SK-N-SH (cell line): ENCODE measurements around the gene H6PD. TPM values are rescaled to one million over a fixed set of nuclear protein-coding genes. Genes with fewer than 3 reads are reported as not detected.

Experiments
- CTCF ChIA-PET: fragments of 300-600, 350-600 bp; formaldehyde crosslinking; extraction: SDS; loops from one replicate; lab custom pipeline; 2021; lab: Yijun Ruan, JAX
- POLR2A ChIA-PET: fragments of 350-600 bp; sonication (Branson Sonifier 250); formaldehyde crosslinking; extraction: SDS; loops from one replicate; lab custom pipeline; 2020; ENCODE audit warnings: antibody characterized with exemption, inconsistent platforms; lab: Yijun Ruan, JAX
- DNase-seq: peaks from one replicate; pipeline ENCODE4 v3.0.0; 2012
- H2AFZ ChIP-seq: fragments of 200-600 bp; sonication (generic); 2 replicates; pipeline ENCODE4 v1.8.1; 2016; ENCODE audit warnings: antibody characterized with exemption, mild to moderate bottlenecking, low read depth
- H3F3A ChIP-seq: fragments of 200-600 bp; sonication (generic); replicated peaks from 2 replicates; pipeline ENCODE3; 2016; ENCODE audit warnings: antibody characterized with exemption, mild to moderate bottlenecking; ENCODE audit not compliant: insufficient read depth
- H3K27ac ChIP-seq, 2 experiments: fragments of 200-500 bp in 1 of 2; fragments of 200-600 bp in 1 of 2; sonication (Bioruptor generic) in 1 of 2; sonication (generic), shearing (Covaris generic) in 1 of 2; 2 replicates each; pipeline versions ENCODE4 v1.5.1 to v1.6.1; 2014 to 2016; ENCODE audit warnings: low read depth in 2 of 2, inconsistent platforms in 1 of 2, low read length in 1 of 2, mild to moderate bottlenecking in 1 of 2, mixed read lengths in 1 of 2
- H3K27me3 ChIP-seq: fragments of 200-600 bp; sonication (generic), shearing (Covaris generic); 2 replicates; pipeline ENCODE4 v1.6.1; 2016; ENCODE audit warnings: mixed run types; ENCODE audit not compliant: insufficient read depth
- H3K36me3 ChIP-seq, 2 experiments: fragments of 200-500 bp in 1 of 2; fragments of 200-600 bp in 1 of 2; sonication (Bioruptor generic) in 1 of 2; sonication (generic) in 1 of 2; replicated peaks in 1 of 2; 2 replicates each; pipeline versions ENCODE3 to v1.5.1; 2014 to 2016; ENCODE audit warnings: low read length in 1 of 2, mild to moderate bottlenecking in 1 of 2; ENCODE audit not compliant: insufficient read depth in 2 of 2, control insufficient read depth in 1 of 2
- H3K4me1 ChIP-seq, 2 experiments: fragments of 200-500 bp in 1 of 2; fragments of 200-600 bp in 1 of 2; sonication (Bioruptor generic) in 1 of 2; sonication (generic), shearing (Covaris generic) in 1 of 2; 2 replicates each; pipeline versions ENCODE4 v1.5.1 to v1.6.1; 2014 to 2016; ENCODE audit warnings: low read depth in 1 of 2, low read length in 1 of 2, mixed run types in 1 of 2; ENCODE audit not compliant: insufficient read depth in 2 of 2, control insufficient read depth in 1 of 2
- H3K4me2 ChIP-seq: fragments of 200-600 bp; sonication (generic), shearing (Covaris generic); 2 replicates; pipeline ENCODE4 v1.6.1; 2017; ENCODE audit warnings: mixed run types
- H3K4me3 ChIP-seq, 2 experiments: fragments of 200-500 bp in 1 of 2; fragments of 200-600 bp in 1 of 2; sonication (Bioruptor generic) in 1 of 2; sonication (generic), shearing (Covaris generic) in 1 of 2; 2 replicates each; pipeline versions ENCODE4 v1.5.1 to v1.8.1; 2014 to 2016; ENCODE audit warnings: low read depth in 2 of 2, inconsistent platforms in 1 of 2, low read length in 1 of 2, mild to moderate bottlenecking in 1 of 2, mixed read lengths in 1 of 2, moderate library complexity in 1 of 2
- H3K79me2 ChIP-seq: fragments of 200-600 bp; sonication (generic); 2 replicates; pipeline ENCODE4 v1.8.1; 2017; ENCODE audit warnings: mild to moderate bottlenecking; ENCODE audit not compliant: insufficient read depth
- H3K9ac ChIP-seq: fragments of 200-600 bp; sonication (generic); 2 replicates; pipeline ENCODE4 v1.6.1; 2017; ENCODE audit warnings: mixed run types
- H3K9me2 ChIP-seq: fragments of 200-600 bp; sonication (generic); 2 replicates; pipeline ENCODE4 v1.6.1; 2017; ENCODE audit warnings: mixed run types
- H3K9me3 ChIP-seq: fragments of 200-600 bp; sonication (generic); 2 replicates; pipeline ENCODE4 v1.6.1; 2017; ENCODE audit warnings: mixed run types, mild to moderate bottlenecking, moderate library complexity
- H4K20me1 ChIP-seq: fragments of 200-600 bp; sonication (generic); 2 replicates; pipeline ENCODE4 v1.6.1; 2017; ENCODE audit warnings: mild to moderate bottlenecking, mixed run types; ENCODE audit not compliant: insufficient read depth
- CHD2 ChIP-seq: fragments of 150-350 bp; IDR thresholded peaks from 2 replicates; pipeline ENCODE4 v1.6.1; 2018; ENCODE audit warnings: low read length; ENCODE audit not compliant: partially characterized antibody
- EP300 ChIP-seq, 2 experiments: IDR thresholded peaks; 2 replicates each; pipeline versions ENCODE4 v1.4.0 to v1.6.1; 2012; ENCODE audit warnings: borderline replicate concordance in 1 of 2, low read depth in 1 of 2, low read length in 1 of 2
- EZH2phosphoT487 ChIP-seq: fragments of 200-600 bp; sonication (generic); IDR thresholded peaks from 2 replicates; pipeline ENCODE4 v1.6.1; 2017; ENCODE audit warnings: low read depth, mixed run types, mild to moderate bottlenecking, antibody characterized with exemption, moderate library complexity, borderline replicate concordance
- FOSL2 ChIP-seq: IDR thresholded peaks from 2 replicates; pipeline ENCODE4 v1.4.0; 2012; ENCODE audit warnings: low read depth, mild to moderate bottlenecking, moderate library complexity, borderline replicate concordance
- FOXJ3 ChIP-seq: sonication (generic); formaldehyde crosslinking; IDR thresholded peaks from 2 replicates; pipeline ENCODE4 v1.5.1; 2020; ENCODE audit warnings: mild to moderate bottlenecking, missing genetic modification reagents
- FOXM1 ChIP-seq: IDR thresholded peaks from 2 replicates; pipeline ENCODE4 v1.4.0; 2012; ENCODE audit warnings: low read depth, mild to moderate bottlenecking
- GATA2 ChIP-seq: sonication (generic); formaldehyde crosslinking; IDR thresholded peaks from 2 replicates; pipeline ENCODE4 v1.5.0; 2020; ENCODE audit warnings: mild to moderate bottlenecking, missing genetic modification reagents
- MEF2A ChIP-seq: IDR thresholded peaks from 2 replicates; pipeline ENCODE4 v1.4.0; 2012; ENCODE audit warnings: low read depth, borderline replicate concordance
- PBX3 ChIP-seq: IDR thresholded peaks from 2 replicates; pipeline ENCODE4; 2012
- RAD21 ChIP-seq: IDR thresholded peaks from 2 replicates; pipeline ENCODE4 v1.6.1; 2012; ENCODE audit warnings: mild to moderate bottlenecking, low read length
- REST ChIP-seq: IDR thresholded peaks from 2 replicates; pipeline ENCODE4 v1.6.1; 2012; ENCODE audit warnings: mild to moderate bottlenecking, low read depth, low read length, moderate library complexity
- RXRA ChIP-seq: IDR thresholded peaks from 2 replicates; pipeline ENCODE4 v1.4.0; 2012; ENCODE audit warnings: low read depth, mild to moderate bottlenecking, borderline replicate concordance
- TCF12 ChIP-seq: IDR thresholded peaks from 2 replicates; pipeline ENCODE4 v1.4.0; 2012
- TEAD4 ChIP-seq: IDR thresholded peaks from 2 replicates; pipeline ENCODE4 v1.4.0; 2012; ENCODE audit warnings: mild to moderate bottlenecking, borderline replicate concordance; ENCODE audit not compliant: insufficient read depth
- USF2 ChIP-seq: fragments of 150-350 bp; IDR thresholded peaks from 2 replicates; pipeline ENCODE4 v1.6.1; 2017; ENCODE audit warnings: antibody characterized with exemption, low read length, low read depth, borderline replicate concordance
- WGBS: methylation state at CpG from one replicate; pipeline ENCODE4 v1.1.6; 2017; ENCODE audit warnings: low lambda C conversion rate; 5-methylcytosine and 5-hydroxymethylcytosine counted together
- polyA plus RNA-seq, 3 experiments: library from polyadenylated mRNA; depleted of rRNA; stranded (reverse); fragments of >200 nt; gene quantifications; 2 replicates each; pipeline ENCODE4 v1.2.3, GENCODE V29; 2012

Gene H6PD
- polyA plus RNA-seq, 1 of the 3 experiments (the other 2 are of a cell fraction): 19.1 TPM

GRCh38 chr1:9193233-9193625 lies 41.3 kb upstream of the H6PD start:
- no peaks in the 10 kb centered on the region for H3F3A ChIP-seq
- no peak overlapping the region for H3K9ac ChIP-seq
- no peaks in the 10 kb centered on the region for H4K20me1 ChIP-seq
- TF ChIP-seq FOSL2 (no peak), FOXM1 (no peak), REST (no peak), EP300 (IDR thresholded peaks at IDR 0.05; ENCODE audit: borderline replicate concordance in 1 of 2, low read depth in 1 of 2, low read length in 1 of 2) (no peak), FOXJ3 (CRISPR knock-in tag) (no peak), EZH2phosphoT487 (no peak), TEAD4 (no peak), TCF12 (no peak), MEF2A (no peak), RAD21 (no peak), CHD2 (no peak), GATA2 (no peak), RXRA (no peak), USF2 (no peak), PBX3 (no peak)
- no peak overlapping the region for H2AFZ ChIP-seq
- H3K27ac ChIP-seq: no peak overlapping the region
- H3K9me2 ChIP-seq: no peaks in the 10 kb centered on the region
- ChIA-PET POLR2A (no interaction called here), CTCF (interaction anchor here (8.4 kb wide), 1 partner anchor 83 kb away, joined by 138 read pairs; no protein-coding TSS in a partner anchor)
- H3K4me3 ChIP-seq: no peak overlapping the region
- 72% methylated on average over 5 of the region's 5 CpGs for WGBS
- H3K36me3 ChIP-seq: no peaks in the 10 kb centered on the region
- no peak overlapping the region for H3K4me2 ChIP-seq
- no peaks in the 10 kb centered on the region; a peak in 1 of 4 replicates for H3K4me1 ChIP-seq
- no peaks in the 10 kb centered on the region for H3K9me3 ChIP-seq
- no peaks in the 10 kb centered on the region for H3K79me2 ChIP-seq
- DNase-seq: no peak
- no peaks in the 10 kb centered on the region for H3K27me3 ChIP-seq
